Activated CD4-positive, alpha-beta T cell treated with anti-CD3 and anti-CD28 coated beads for 24 hours (primary cell): Measurements from ENCODE around the gene EFHC1.

Experiments
- DNase-seq, 2 donors: peaks; one replicate each; pipeline ENCODE4 v3.0.0-alpha.2; 2020; ENCODE audit warnings: low read depth in 2 of 2

The EFHC1 gene

DNA sequence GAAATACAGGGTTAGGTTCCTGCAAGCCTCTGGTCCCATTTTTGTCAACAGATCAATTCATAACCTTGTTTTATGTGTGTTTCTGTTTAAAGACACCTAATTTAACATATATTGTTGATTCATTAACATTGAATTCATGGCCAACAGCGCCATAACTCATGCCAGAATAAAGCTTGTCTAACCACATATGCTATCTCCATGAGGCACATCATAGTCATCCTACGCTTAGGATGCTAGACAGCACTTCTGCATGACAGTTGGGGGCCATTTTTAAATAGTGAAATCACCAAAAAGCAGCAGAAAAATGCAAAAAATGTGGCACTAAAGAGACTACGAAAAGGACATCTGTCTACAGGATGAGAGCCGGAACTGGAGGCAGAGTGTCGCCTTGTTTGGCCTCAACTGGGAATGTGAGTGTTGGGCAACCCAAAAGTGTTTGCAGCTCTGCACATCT, 118.8 kb downstream of the EFHC1 start:
- DNase-seq = no peak

GRCh38 chr6:52539607-52540006, 119.5 kb downstream of the EFHC1 start:
- DNase-seq = no peak

DNA sequence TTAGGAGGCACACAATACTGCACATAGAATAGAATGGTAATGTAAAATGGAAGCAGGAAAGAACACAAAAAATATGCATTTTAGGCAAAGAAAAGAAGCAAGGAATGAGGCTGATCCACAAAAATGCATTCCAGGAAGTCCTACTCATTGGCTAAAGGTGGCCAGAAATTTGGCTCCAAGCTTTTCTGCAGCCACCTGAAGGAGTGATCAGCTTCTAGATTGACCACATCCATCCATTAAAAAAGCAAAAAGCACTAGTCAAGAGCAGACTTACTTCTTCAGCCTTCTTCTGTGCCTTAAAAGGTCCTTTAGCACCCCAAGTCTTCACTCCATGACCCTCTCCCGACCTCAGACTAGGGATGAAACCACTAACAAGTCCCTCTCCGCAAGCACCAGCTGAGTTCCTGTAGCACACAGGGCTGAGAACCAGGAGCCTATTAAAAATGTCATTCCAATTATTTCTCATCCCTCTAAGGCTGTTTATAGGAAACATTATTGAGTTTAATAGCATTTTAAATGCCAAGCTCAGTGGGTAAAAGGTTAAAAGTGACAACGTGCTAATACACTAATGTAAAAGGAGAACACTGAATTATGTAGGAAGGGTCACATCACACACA, 120.3 kb downstream of the EFHC1 start:
- DNase-seq = no peak

GRCh38 chr6:52541135-52541534, 121.0 kb downstream of the EFHC1 start:
- no peak for DNase-seq

- no peak for DNase-seq
Observed at GRCh38 chr6:52543262-52543661, 123.1 kb downstream of the EFHC1 start.

- no peak for DNase-seq
Observed at GRCh38 chr6:52543729-52544601, 123.8 kb downstream of the EFHC1 start.

- DNase-seq = no peak
Observed at GRCh38 chr6:52544602-52545405, 124.7 kb downstream of the EFHC1 start.

DNA sequence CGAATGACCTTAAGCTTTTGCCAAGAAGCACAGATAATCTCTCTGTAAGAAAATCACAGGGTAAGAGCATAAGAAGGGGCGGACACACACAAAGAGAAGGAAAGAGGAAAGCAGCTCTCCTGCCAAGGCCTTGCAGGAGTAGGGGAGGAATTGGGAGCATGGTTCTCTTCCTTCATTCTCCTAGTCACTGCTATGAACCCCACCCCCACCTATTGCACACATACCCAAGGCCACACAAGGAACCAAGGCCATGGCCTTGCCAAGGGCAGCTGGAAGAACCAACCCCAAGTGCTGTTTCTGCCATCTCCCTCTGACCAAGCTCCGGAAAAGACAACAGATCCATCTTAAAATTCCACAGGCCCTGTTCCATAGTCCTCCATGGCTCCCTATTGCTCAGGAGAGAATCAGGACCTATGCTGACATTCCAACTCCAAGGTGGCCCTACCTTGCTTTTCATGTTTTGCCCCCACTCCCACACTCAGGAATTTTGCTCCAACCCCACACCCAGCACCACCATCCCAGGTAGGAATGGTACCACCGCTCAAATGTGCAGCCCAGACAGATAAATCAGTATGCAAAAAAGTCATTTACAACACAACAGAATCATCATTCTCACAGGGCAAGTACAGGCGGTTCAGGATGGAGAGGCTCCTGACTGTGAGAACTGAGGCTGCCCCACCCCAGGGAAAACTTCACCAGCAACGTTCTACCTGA, 125.4 kb downstream of the EFHC1 start:
- DNase-seq = no peak

- DNase-seq = no peak
Observed at GRCh38 chr6:52546192-52546591, 126.0 kb downstream of the EFHC1 start.

DNA sequence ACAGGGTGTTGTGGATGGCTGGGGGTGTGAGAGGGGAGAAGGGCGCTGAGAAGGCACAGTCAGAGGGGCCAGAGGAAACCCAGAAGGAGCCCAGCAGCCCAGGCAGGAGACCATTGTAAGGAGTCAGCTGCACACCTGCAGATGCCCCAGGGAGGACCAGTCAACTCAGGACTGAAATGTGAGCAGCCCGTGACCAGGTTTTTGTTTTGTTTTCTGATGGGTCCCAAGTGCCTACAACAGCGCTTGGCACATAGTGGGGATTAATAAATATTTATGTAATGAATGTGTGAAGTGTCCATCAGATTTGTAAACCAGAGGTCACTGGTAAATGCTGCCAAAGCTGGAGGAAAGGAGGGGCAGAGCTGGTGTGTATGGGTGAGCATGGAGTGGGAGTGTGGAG, 126.5 kb downstream of the EFHC1 start:
- no peak for DNase-seq

GRCh38 chr6:52547647-52548352, 127.7 kb downstream of the EFHC1 start:
- no peak for DNase-seq

GRCh38 chr6:52548353-52548713, 128.2 kb downstream of the EFHC1 start:
- DNase-seq = no peak

DNA sequence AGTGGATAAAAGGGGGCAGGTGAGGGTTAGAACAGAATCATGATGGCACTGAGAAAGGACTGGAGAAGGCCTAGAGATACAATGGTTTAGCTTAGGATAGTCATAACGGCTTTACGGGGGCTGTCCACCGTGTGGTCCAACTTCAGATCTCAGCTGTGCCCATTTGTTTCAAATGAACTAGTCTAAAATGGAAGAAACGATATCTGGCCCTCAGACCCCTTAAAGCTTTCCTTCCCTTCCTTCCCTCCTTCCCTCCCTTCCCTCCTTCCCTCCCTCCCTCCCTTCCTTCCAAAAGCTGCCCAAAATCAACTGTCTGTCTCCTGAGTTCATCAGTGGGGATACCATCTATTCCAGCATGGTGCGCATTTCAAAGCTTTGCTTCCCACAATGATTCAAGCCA, 128.9 kb downstream of the EFHC1 start:
- DNase-seq = no peak

GRCh38 chr6:52549428-52549827, 129.3 kb downstream of the EFHC1 start:
- DNase-seq = no peak

- DNase-seq = no peak
Observed at GRCh38 chr6:52550014-52550575, 130.0 kb downstream of the EFHC1 start.

DNA sequence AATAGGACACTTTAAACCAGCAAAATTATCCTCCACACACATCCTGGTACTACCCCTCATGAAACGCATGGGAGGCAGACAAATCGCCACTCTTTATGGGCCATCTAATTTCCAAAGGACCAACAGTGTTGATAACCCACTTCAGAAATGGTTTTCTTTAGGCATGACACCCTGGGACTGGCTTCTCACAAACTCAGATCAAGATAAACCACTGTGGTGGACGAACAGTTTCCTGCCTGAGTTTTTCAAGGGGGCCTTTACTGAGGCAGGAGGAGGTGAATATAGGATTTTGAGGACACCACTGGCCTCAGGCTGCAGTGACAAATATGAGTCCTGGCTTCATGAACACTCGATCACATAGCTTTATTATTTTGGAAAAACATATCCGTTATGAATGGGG, 130.7 kb downstream of the EFHC1 start:
- no peak for DNase-seq

GRCh38 chr6:52551483-52552277, 131.5 kb downstream of the EFHC1 start:
- DNase-seq = no peak

DNA sequence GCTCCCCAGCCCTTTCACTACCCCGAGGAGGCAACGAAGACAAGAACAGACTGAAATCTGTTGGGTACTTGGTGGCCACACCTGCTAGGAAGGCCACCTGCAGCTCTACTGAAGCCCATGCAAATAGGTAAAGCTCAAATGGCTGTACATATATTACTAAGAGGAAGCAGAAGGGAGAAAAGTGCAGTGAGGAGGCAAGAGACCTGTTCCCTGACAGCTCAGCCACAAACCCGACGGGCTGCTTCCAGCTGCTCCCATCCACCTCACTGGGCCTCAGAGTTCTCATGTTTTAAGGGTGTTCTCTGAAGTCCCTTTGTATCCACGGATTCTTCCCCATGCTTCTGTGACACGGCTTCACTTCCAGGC, 132.1 kb downstream of the EFHC1 start:
- DNase-seq = no peak

DNA sequence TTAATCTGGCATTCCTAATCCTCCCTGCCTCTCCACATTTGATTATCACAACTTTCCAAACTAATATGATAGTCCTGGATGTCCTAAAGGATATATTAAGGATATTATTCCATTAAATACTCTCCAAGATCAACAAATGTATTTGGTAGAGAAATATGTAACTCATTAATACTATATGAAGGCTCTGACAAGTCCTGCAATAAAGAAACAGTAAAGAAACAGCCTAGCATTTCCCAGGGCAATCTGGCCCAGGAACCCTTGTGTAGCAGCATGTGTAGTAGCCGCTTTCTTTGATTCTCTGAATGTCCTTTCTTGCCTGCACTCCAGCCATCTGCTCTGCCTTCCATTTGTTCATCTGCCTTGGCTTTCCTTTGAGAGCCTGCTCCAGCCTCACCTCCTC, 133.0 kb downstream of the EFHC1 start:
- DNase-seq = no peak

DNA sequence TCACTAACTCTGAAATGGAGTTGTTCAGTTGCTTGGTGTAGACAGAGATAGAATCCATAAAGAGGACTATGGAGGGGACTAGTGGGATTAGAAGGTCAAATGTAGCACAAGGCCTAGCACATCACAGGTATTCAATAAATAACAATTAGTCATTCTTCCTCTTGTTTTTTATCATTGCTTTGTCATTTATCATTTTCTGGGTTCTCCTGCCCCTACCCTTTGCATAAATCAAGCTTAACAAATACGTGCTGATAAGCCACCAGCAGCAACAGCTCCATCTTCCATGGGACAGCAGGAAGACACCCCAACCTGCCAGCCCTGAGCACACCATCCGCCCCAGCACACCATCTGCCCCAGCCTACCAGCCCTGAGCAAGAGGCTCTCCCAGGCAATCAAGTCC, 133.6 kb downstream of the EFHC1 start:
- no peak for DNase-seq
